Measurements from ENCODE around the gene NCOA4.

NCOA4 gene

DNA sequence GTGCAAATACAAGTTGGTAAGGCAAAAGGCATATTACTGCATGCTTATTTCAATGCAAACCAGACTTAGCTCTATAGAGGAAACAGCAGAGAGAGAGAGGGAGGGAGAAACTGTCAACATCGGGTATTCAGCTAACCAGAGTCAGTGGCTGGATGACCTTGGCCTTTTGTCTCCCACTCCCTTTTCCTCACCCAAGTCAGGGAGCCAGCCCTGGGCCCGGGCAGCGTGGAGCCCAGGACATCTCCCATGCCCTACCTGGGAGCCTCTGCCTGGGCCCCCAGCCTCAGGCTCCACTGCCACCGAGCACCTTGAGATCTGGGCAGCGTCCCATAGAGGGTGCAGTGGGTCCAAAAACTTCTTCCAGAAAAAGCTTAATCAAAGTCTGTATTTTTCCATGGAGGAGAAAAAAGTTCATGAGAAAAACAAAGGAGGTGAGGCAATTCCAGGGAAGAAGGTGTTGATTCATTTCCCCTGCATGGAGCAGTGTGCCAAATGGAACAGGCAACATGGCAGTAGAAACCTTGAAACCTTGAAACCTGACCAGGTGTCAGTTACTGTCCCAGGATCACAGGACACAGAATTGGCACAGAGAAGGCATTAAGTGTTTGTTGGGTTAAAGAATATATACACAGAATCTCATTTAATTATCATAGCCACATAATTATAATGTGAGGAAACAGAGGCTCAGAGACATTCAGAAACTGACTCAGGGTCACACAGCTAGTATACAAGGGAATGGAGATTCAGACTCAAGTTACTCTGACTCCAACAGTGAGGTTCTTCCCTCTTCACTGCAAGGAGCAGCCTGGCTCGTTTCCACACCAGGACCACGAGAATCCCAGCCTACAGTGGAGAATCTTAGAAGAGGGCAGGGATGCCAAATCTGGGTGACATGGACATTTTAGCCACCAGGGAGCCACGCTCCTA lies 5.8 kb upstream of the NCOA4 start:
- TF ChIP-seq CTCF (tag by site-specific recombination; IDR thresholded peaks at IDR 0.05) (0 out of 2 replicates have a peak, but pooled peaks have one; percentile 7), ZNF521 (tag by site-specific recombination; IDR thresholded peaks at IDR 0.05) (no peak)
- no peaks in the 10 kb centered on the region for H3K4me1 ChIP-seq (ENCODE audit: control insufficient read depth, insufficient read depth, low read length)
- no peak overlapping the region for H3K4me3 ChIP-seq (ENCODE audit: low read depth, low read length)
- H3K27ac ChIP-seq (ENCODE audit: extremely low read depth, low read depth, low read length), result no peak overlapping the region
- ChIA-PET POLR2A (no interaction called here), CTCF (interaction anchor here (0.7 kb wide), 1 partner anchor 12 kb away, joined by 3 read pairs; no protein-coding TSS in a partner anchor)
- no peaks in the 10 kb centered on the region for H3K36me3 ChIP-seq (ENCODE audit: control insufficient read depth in 2 of 2, insufficient read depth in 1 of 2, low read length in 2 of 2)
- H3K9me3 ChIP-seq (ENCODE audit: control insufficient read depth, insufficient read depth, low read depth, low read length), result no peaks in the 10 kb centered on the region

DNA sequence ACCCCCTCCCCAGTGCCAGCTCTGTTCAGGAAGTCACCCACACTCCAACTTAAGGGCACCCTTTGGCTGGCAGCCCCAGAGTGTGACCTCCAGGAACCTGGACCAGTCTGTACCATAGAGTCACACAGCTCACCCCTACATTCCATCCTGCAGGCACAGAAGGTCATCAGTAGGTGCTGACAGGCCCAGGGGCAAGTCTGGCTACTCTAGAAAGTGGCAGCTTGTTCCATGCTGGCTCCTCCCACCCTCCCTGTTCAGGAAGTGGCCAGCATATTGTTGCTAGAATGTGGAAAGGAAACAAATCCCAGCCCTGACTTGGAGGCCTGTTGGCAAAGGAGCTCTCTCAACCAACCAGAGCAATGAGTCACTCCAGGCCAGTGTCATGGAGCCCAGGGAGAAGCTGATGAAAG lies 3.2 kb upstream of the NCOA4 start:
- H3K9me3 ChIP-seq (ENCODE audit: control insufficient read depth, insufficient read depth, low read depth, low read length), result no peaks in the 10 kb centered on the region
- no peak overlapping the region for H3K4me3 ChIP-seq (ENCODE audit: low read depth, low read length)
- TF ChIP-seq ZNF560 (tag by site-specific recombination; IDR thresholded peaks at IDR 0.05; ENCODE audit: borderline replicate concordance), result no peak
- TF ChIP-seq ZNF266 (tag by site-specific recombination; IDR thresholded peaks at IDR 0.05; ENCODE audit: low read depth), result no peak
- peak; percentile 27; the same call in 1 of the 2 replicates for TF ChIP-seq ZNF335 (tag by site-specific recombination; conservative IDR thresholded peaks at IDR 0.05)
- no peak for TF ChIP-seq ZNF311 (tag by site-specific recombination; IDR thresholded peaks at IDR 0.05; ENCODE audit: borderline replicate concordance)
- ChIA-PET CTCF (no interaction called here), POLR2A (no interaction called here)
- H3K36me3 ChIP-seq (ENCODE audit: control insufficient read depth in 2 of 2, insufficient read depth in 1 of 2, low read length in 2 of 2), result no peaks in the 10 kb centered on the region
- H3K27ac ChIP-seq (ENCODE audit: extremely low read depth, low read depth, low read length), result no peak overlapping the region
- H3K4me1 ChIP-seq (ENCODE audit: control insufficient read depth, insufficient read depth, low read length), result peaks cover 5% of the 10 kb centered on the region

DNA sequence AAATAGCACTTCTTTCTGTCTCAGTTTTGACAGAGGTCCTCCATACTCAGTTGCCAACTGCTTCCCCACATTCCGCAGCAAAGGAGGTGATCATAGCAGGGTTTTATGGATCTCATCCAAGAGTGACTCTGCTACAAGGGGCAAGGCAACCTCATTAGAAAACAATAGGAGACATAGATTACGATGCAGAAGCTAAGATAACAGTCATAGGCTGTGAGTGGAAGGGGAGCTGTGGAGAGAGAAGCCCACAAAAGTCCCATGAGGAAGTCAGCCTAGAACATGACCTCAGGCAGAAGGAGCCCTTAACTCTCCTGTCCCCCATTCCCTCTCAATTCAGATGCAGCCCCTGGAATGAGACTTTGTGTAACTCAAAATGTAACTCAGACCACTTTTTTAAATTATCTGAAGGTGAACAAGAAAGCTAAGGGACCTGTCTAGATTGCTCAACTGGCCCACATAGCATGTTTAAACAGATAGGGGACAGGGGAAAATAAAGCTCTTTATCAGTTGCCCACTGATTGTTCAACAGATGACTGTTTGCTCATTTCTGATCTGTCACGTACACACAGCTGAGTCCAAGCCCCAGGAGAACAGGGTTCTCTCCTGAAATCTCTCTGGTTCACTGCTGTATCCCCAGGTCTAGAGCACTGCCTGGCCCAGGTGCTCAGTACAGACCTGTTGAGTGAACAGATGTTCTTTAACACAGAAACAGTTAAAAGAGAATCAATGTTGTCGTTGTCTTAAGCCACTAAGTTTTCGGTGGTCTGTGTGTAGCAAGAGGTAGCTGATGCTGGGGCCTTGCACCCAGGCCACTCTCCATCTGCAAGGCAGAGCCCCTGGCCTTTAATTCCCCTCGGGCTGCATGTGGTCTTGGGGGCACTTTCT lies 1.5 kb upstream of the NCOA4 start:
- H3K27ac ChIP-seq (ENCODE audit: extremely low read depth, low read depth, low read length), result no peak overlapping the region
- TF ChIP-seq ZNF394 (tag by site-specific recombination; IDR thresholded peaks at IDR 0.05; ENCODE audit: borderline replicate concordance) (no peak), SCRT2 (tag by site-specific recombination; IDR thresholded peaks at IDR 0.05) (peak; percentile 71)
- H3K9me3 ChIP-seq (ENCODE audit: control insufficient read depth, insufficient read depth, low read depth, low read length), result no peaks in the 10 kb centered on the region
- CTCF ChIA-PET, result interaction anchor here (0.6 to 1.7 kb wide), 4 partner anchors 12 to 1688 kb away, joined by 3 to 7 read pairs (median 4); no protein-coding TSS in a partner anchor
- H3K4me3 ChIP-seq (ENCODE audit: low read depth, low read length), result no peak overlapping the region
- peaks cover 7% of the 10 kb centered on the region for H3K4me1 ChIP-seq (ENCODE audit: control insufficient read depth, insufficient read depth, low read length)
- peaks cover 0 to 12% of the 10 kb centered on the region in 2 experiments; a peak in 1 of 3 replicates for H3K36me3 ChIP-seq (ENCODE audit: control insufficient read depth in 2 of 2, insufficient read depth in 1 of 2, low read length in 2 of 2)
- POLR2A ChIA-PET, result no interaction called here

DNA sequence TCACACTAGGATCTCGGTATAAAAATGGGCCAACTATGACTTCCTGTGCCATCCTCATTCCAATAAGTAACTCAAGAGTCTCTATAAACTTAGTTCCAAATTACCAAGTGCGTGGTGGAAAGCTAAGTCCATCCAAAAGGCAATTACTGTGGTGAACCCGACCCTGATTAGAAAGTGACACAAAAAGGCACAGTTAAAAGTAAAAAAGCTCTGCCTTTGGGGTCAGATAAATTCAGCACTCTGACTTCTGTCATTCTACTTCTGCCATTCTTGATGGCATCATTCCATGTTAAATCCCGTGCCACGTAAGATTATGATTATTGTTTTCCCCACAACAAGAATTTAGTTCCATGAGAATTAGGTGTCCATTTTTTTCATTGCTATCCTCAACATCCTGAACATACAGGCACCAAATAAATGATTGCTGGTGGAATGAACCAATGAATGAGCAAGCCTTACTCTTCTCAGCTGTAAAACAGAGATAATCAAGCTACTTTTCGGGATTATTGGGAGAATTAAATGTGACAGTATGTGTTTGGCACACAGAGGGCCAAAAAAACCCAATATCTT lies 877 bp downstream of the NCOA4 start:
- POLR2A ChIA-PET, result interaction anchor here (1.2 to 2.0 kb wide), 2 partner anchors 24 to 77 kb away, joined by 3 to 7 read pairs; no protein-coding TSS in a partner anchor
- Histone ChIP-seq H3K4me3 (ENCODE audit: low read depth, low read length) (peak overlapping the region; percentile 93), H3K9me3 (ENCODE audit: control insufficient read depth, insufficient read depth, low read depth, low read length) (no peaks in the 10 kb centered on the region), H3K4me1 (ENCODE audit: control insufficient read depth, insufficient read depth, low read length) (peaks cover 14% of the 10 kb centered on the region), H3K36me3 (ENCODE audit: control insufficient read depth in 2 of 2, insufficient read depth in 1 of 2, low read length in 2 of 2) (peaks cover 0 to 25% of the 10 kb centered on the region in 2 experiments; a peak in 1 of 3 replicates), H3K27ac (ENCODE audit: extremely low read depth, low read depth, low read length) (peak overlapping the region; percentile 69)
- CTCF ChIA-PET, result interaction anchor here (0.6 to 2.2 kb wide), 8 partner anchors 8 to 996 kb away, joined by 3 to 7 read pairs (median 4); no protein-coding TSS in a partner anchor
- TF ChIP-seq, protein P1, sequence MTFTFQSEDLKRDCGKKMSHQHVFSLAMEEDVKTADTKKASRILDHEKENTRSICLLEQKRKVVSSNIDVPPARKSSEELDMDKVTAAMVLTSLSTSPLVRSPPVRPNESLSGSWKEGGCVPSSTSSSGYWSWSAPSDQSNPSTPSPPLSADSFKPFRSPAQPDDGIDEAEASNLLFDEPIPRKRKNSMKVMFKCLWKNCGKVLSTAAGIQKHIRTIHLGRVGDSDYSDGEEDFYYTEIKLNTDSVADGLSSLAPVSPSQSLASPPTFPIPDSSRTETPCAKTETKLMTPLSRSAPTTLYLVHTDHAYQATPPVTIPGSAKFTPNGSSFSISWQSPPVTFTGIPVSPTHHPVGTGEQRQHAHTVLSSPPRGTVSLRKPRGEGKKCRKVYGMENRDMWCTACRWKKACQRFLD (tag by site-specific recombination; IDR thresholded peaks at IDR 0.05), result no peak
- no peak for TF ChIP-seq ZNF398 (tag by site-specific recombination; IDR thresholded peaks at IDR 0.05)
- TF ChIP-seq, protein P2, sequence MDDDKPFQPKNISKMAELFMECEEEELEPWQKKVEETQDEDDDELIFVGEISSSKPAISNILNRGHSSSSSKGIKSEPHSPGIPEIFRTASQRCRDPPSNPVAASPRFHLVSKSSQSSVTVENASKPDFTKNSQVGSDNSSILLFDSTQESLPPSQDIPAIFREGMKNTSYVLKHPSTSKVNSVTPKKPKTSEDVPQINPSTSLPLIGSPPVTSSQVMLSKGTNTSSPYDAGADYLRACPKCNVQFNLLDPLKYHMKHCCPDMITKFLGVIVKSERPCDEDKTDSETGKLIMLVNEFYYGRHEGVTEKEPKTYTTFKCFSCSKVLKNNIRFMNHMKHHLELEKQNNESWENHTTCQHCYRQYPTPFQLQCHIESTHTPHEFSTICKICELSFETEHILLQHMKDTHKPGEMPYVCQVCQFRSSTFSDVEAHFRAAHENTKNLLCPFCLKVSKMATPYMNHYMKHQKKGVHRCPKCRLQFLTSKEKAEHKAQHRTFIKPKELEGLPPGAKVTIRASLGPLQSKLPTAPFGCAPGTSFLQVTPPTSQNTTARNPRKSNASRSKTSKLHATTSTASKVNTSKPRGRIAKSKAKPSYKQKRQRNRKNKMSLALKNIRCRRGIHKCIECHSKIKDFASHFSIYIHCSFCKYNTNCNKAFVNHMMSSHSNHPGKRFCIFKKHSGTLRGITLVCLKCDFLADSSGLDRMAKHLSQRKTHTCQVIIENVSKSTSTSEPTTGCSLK (tag by site-specific recombination; IDR thresholded peaks at IDR 0.05), result no peak
- no peak for TF ChIP-seq ZNF596 (tag by site-specific recombination; IDR thresholded peaks at IDR 0.05)
- no peak for TF ChIP-seq ZSCAN16 (tag by site-specific recombination; IDR thresholded peaks at IDR 0.05)
- no peak for TF ChIP-seq ZNF155 (tag by site-specific recombination; IDR thresholded peaks at IDR 0.05)
- TF ChIP-seq MYNN (tag by site-specific recombination; IDR thresholded peaks at IDR 0.05; ENCODE audit: borderline replicate concordance), result no peak
- TF ChIP-seq ZNF521 (tag by site-specific recombination; IDR thresholded peaks at IDR 0.05), result no peak
- no peak for TF ChIP-seq ZNF544 (tag by site-specific recombination; IDR thresholded peaks at IDR 0.05)
